Smooth muscle cell (in vitro differentiated cells): ENCODE results near the gene AGXT2. TPM values are rescaled to one million over a fixed set of nuclear protein-coding genes. Genes with fewer than 3 reads are reported as not detected.

ENCODE experiments used
- DNase-seq: peaks from one replicate; lab custom pipeline; 2025; ENCODE audit not compliant: unreplicated experiment; lab: John Stamatoyannopoulos, UW
- H2AFZ ChIP-seq: fragments of 200-600 bp; sonication (generic); 2 replicates; pipeline ENCODE4 v1.6.0; 2016; ENCODE audit warnings: antibody characterized with exemption, low read depth, mild to moderate bottlenecking
- H3F3A ChIP-seq: fragments of 200-600 bp; sonication (generic); 2 replicates; pipeline ENCODE4 v1.6.0; 2017; ENCODE audit warnings: antibody characterized with exemption, low read depth
- H3K27ac ChIP-seq: fragments of 200-600 bp; sonication (generic); 2 replicates; pipeline ENCODE4 v1.5.1; 2016; ENCODE audit warnings: low read depth, mild to moderate bottlenecking
- H3K27me3 ChIP-seq: fragments of 200-600 bp; sonication (generic); 2 replicates; pipeline ENCODE4 v1.6.1; 2016; ENCODE audit warnings: low read depth, mild to moderate bottlenecking
- H3K36me3 ChIP-seq: fragments of 200-600 bp; sonication (generic); 2 replicates; pipeline ENCODE4 v1.5.1; 2016; ENCODE audit warnings: low read depth
- H3K4me1 ChIP-seq: fragments of 200-600 bp; sonication (generic); 2 replicates; pipeline ENCODE4 v1.5.1; 2016; ENCODE audit warnings: low read depth
- H3K4me2 ChIP-seq: fragments of 200-600 bp; sonication (generic); 2 replicates; pipeline ENCODE4 v1.6.0; 2016; ENCODE audit warnings: mild to moderate bottlenecking
- H3K4me3 ChIP-seq: fragments of 200-600 bp; sonication (generic); 2 replicates; pipeline ENCODE4 v1.5.1; 2016; ENCODE audit warnings: mild to moderate bottlenecking
- H3K79me2 ChIP-seq: fragments of 200-600 bp; sonication (generic); 2 replicates; pipeline ENCODE4 v1.6.0; 2016; ENCODE audit warnings: low read depth, mild to moderate bottlenecking
- H3K9ac ChIP-seq: fragments of 200-600 bp; sonication (generic); 2 replicates; pipeline ENCODE4 v1.6.0; 2016; ENCODE audit warnings: low read depth
- H3K9me3 ChIP-seq: fragments of 200-600 bp; sonication (generic); replicated peaks from 2 replicates; pipeline ENCODE4 v1.5.1; 2016; ENCODE audit warnings: low read depth
- H4K20me1 ChIP-seq: fragments of 200-600 bp; sonication (generic); 2 replicates; pipeline ENCODE4 v1.6.0; 2016; ENCODE audit warnings: low read depth
- WGBS: methylation state at CpG from one replicate; pipeline ENCODE4 v1.1.7; 2016; ENCODE audit warnings: low lambda C conversion rate; 5-methylcytosine and 5-hydroxymethylcytosine counted together
- polyA plus RNA-seq: library from polyadenylated mRNA; unstranded; fragments of >200 nt; fragmentation: Nextera tagmentation; extraction: Ambion mirVana; gene quantifications from 2 replicates; pipeline ENCODE4 v1.2.1, GENCODE V29; 2016
- total RNA-seq: library from RNA; depleted of rRNA; stranded (reverse); fragments of >200 nt; gene quantifications from 2 replicates; pipeline ENCODE4 v1.2.3, GENCODE V29; 2014
- TF ChIP-seq, protein P1 (sequence below): fragments of 200-600 bp; sonication (generic); IDR thresholded peaks from 2 replicates; pipeline ENCODE4 v1.5.1; 2017; ENCODE audit warnings: borderline replicate concordance, mild to moderate bottlenecking, antibody characterized with exemption; ENCODE audit not compliant: insufficient read depth, poor library complexity, severe bottlenecking

The AGXT2 gene
- total and polyA plus RNA-seq, 2 experiments from 2014 or later = not detected

- no peaks in the 10 kb centered on the region for H3K9me3 ChIP-seq
- H3K4me1 ChIP-seq = no peaks in the 10 kb centered on the region
- WGBS = 33% methylated on average over 2 of the region's 2 CpGs
- no peaks in the 10 kb centered on the region for H3F3A ChIP-seq
- H3K27me3 ChIP-seq = peaks cover 4% of the 10 kb centered on the region
- DNase-seq = no peak
- H4K20me1 ChIP-seq = no peaks in the 10 kb centered on the region
- H3K36me3 ChIP-seq = no peaks in the 10 kb centered on the region
- H3K27ac ChIP-seq = no peak overlapping the region
- no peaks in the 10 kb centered on the region for H3K79me2 ChIP-seq
- H3K4me3 ChIP-seq = no peak overlapping the region
- no peak overlapping the region for H3K4me2 ChIP-seq
- H3K9ac ChIP-seq = no peak overlapping the region
- H2AFZ ChIP-seq = no peak overlapping the region
- TF ChIP-seq, protein P1, sequence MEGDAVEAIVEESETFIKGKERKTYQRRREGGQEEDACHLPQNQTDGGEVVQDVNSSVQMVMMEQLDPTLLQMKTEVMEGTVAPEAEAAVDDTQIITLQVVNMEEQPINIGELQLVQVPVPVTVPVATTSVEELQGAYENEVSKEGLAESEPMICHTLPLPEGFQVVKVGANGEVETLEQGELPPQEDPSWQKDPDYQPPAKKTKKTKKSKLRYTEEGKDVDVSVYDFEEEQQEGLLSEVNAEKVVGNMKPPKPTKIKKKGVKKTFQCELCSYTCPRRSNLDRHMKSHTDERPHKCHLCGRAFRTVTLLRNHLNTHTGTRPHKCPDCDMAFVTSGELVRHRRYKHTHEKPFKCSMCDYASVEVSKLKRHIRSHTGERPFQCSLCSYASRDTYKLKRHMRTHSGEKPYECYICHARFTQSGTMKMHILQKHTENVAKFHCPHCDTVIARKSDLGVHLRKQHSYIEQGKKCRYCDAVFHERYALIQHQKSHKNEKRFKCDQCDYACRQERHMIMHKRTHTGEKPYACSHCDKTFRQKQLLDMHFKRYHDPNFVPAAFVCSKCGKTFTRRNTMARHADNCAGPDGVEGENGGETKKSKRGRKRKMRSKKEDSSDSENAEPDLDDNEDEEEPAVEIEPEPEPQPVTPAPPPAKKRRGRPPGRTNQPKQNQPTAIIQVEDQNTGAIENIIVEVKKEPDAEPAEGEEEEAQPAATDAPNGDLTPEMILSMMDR = no peak
These were observed 38.7 kb downstream of the AGXT2 start for GRCh38 chr5:35009019-35009418.

DNA sequence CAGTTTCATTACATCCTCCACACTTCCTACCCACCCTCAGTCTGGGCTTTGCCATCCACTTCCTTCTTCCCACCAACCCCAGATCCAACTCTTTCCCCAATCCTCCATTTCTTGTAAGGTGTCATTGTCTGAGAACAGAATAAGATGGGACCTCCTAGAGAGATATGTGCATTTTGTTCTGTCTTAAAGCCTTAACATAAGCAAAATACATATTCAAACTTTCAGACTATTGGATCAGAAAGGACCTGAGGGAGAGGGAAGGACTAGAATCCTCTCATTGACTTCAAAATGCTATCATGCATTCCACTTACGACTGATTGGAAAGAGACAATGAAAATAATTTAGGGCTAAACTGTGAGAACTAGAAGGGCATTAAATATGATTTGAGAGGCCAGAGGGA, 43.0 kb downstream of the AGXT2 start:
- Histone ChIP-seq H3K27me3 (peaks cover 4% of the 10 kb centered on the region), H3K27ac (no peak overlapping the region), H3K9me3 (no peaks in the 10 kb centered on the region), H2AFZ (no peak overlapping the region), H4K20me1 (no peaks in the 10 kb centered on the region), H3K4me2 (no peak overlapping the region), H3K4me3 (no peak overlapping the region), H3K4me1 (no peaks in the 10 kb centered on the region), H3F3A (no peaks in the 10 kb centered on the region), H3K36me3 (no peaks in the 10 kb centered on the region), H3K9ac (no peak overlapping the region), H3K79me2 (no peaks in the 10 kb centered on the region)
- TF ChIP-seq, protein P1 = no peak
- no peak for DNase-seq
- WGBS = 88% methylated on average over 1 of the region's 1 CpG

GRCh38 chr5:35004200-35004599, 43.5 kb downstream of the AGXT2 start:
- Histone ChIP-seq H3K36me3 (no peaks in the 10 kb centered on the region), H3F3A (no peaks in the 10 kb centered on the region), H3K27me3 (peaks cover 4% of the 10 kb centered on the region), H3K4me1 (no peaks in the 10 kb centered on the region), H3K27ac (no peak overlapping the region), H3K4me2 (no peak overlapping the region), H3K79me2 (no peaks in the 10 kb centered on the region), H3K9ac (no peak overlapping the region), H4K20me1 (no peaks in the 10 kb centered on the region), H3K4me3 (no peak overlapping the region), H2AFZ (no peak overlapping the region), H3K9me3 (no peaks in the 10 kb centered on the region)
- TF ChIP-seq, protein P1 = no peak
- WGBS = 59% methylated on average over 5 of the region's 5 CpGs
- DNase-seq = no peak
